HCEC 1CT (cell line): ENCODE results near the gene PDZRN4.

Experiments used
- DNase-seq: peaks from one replicate; pipeline ENCODE4 v3.0.0-alpha.2; 2017

PDZRN4 gene

DNA sequence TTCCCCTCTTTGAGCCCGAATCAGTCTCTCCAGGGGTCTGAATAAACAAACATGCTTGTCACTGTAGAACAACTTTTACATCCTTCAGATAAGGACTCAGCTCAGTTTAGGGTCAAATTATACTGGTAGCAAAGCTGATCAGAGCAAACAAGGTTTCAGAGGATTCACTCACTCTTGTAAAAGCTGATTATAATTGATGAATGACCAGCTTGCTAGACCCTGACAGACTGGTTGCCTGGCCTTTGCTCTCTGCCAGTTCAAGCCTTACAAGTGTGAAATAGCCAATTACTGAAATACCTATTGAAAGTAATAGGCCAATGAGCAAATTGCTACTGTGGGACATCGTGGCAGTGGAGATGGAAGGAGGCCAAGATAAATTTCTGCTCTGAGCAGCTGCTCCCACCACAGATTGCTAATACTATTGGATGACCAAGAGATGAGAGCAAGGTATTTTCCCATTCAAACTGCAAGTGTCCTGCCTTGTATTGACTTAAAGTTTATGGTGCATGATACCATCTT, 177.6 kb downstream of the PDZRN4 start:
- no peak for DNase-seq

DNA sequence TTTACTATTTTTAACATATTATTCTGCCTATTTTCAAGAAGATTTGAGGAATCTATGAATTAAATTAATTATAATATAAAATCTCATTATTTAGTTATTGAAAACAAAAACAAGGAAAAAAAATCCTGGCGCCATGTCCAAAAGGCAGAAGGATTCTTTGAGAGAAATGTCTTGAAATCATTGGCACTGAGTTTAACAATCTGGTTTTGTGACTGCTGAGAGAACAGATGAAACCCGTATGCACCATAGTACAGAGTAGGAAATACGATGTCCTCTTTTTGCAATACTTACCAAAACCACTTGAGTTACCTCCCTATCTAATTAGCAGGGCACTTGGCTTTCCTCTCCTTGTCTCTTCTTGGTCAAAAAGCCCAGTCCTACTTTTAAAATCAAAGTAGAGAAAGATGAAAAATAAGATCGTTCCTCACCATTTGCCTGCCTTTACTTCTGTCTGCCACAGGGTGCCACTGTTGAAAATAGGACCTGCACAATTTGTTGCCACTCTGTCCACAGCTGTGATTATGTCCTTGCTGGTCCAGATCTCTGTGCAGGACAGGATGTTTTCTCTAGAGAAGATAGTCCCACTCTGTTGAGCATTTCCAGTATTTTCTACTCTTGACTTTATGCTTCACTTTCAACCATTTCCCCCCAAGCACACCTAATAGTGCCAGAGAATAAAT, 179.7 kb downstream of the PDZRN4 start:
- DNase-seq, result no peak

DNA sequence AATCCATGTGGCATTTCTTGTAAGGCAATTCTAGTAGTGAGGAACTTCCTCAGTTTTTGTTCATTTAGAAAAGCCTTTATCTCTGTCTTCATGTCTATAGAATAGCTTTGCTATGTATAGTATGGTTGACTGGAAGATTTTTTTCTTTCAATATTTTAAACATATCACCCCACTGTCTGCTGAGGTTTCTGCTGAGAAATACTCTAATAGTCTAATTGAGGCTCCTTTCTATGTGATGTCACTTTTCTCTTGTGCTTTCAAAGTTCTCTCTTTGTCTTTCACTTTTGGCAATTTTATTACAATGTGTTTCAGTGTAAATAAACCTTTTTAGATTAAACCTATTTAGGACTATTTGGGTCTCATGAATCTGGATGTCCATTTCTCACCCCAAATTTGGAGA, 192.8 kb downstream of the PDZRN4 start:
- DNase-seq, result no peak

DNA sequence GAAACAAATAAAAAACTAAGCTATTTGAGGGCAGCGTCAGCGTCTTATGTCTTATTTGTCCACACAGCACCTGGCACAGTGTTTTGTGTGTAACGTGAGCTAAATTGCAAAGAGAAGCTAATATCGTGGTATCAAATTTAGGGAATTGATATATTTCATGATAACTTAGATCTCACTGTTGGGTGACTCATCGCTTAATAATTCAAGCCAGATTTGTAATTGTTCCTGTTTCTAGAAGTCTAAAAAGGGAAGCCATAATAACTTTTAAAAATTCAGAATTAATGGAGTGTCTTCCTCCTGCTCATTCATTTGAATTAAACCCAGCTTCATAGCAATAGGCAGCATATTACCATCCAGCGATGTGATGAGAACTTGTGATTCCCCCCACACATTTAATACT, 214.7 kb downstream of the PDZRN4 start:
- DNase-seq, result no peak

DNA sequence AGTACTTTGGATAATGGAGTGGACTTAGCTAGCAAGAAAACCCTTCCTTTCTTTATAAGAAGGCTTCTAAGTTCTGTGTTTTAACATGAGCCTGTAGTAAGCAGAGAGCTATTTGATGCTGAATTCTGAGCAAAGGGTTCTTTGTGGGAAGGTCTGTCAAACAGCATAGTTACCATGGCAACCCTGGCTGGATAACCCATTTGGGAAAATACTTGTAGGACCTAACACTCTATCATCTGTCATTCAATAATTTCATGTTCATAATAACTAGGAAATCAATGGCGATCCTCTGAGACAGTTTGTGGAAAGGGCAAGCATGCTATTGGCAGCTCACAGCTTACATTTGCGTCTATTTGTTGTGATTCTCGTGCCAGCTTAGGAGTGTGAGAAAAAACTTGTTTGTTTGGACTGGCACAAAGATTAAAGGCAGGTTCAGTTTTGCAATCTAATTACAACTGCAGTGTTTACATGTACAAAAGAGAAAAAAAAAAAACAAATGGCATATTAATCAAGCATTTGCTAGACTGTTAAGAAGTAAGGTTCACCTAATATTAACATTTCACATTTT, 219.2 kb downstream of the PDZRN4 start:
- no peak for DNase-seq

DNA sequence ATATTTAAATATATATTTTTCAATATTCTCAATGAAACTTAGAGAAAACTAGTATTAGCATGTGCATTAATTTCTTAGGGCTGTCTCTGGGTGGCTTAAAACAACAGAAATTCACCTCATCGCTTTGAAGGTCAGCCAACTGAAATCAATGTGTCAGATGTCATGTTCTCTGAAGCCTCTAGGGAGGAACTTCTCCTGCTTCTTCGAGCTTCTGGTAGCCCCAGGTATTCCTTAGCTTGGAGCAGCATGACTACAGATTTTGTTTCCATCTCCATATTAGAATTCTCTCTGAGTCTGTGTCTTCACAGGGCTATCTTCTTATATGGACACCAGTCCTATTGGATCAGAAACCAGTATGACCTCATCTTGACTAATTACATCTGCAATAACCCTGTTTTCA, 221.5 kb downstream of the PDZRN4 start:
- no peak for DNase-seq

DNA sequence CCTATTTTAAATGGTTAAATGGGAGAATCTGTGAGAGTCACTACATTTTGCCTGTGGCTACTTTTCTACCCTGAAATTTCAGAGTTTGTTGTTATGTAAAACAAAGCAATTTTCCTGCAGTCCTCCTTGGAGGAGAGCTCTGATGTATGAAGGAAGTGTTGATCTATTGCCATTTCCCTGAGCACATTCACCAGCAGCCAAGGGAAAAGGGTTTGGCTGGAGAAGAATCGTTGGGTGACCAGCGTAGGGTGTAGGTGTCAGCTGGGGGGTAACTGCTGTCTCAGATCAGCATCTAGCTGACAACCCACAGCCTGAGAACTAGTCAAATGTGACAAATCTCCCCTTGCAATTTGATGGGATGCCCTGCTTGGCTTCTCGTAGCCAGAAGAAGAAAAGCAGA, 230.5 kb downstream of the PDZRN4 start:
- no peak for DNase-seq

DNA sequence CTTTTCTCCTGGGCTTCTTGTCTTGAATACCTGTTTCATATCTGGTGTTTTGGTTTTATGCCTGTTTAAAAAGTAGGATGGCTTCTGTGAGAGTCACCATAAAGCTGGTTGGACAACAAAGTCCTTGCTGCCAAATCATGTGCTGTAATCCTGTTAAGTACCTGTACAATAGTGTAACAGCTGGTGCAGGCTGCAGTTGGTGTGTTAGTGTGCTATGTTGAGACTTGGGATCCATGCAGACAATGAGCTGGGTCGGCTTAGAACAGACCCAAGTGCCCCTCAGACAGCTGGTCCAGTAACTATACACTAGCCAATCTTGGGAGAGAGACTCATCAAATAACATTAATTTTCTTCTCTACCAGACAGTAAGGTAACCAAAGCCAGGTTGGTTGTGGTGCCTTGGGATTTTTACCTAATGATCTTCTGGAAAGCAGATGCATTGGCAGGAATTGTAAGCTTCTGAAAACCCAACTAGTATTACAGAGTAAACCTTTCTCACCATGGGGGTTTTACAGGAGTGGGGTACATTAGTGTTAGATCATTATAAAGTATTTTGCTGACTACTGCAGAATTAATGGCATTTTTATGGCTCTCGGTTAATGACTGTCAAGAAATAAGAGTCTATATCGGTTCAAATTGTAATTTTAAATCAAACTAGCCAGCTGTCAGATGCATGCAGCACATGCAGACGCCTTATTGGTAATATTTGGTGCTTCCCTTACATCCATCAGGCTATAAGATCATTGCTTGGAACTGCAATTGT, 231.2 kb downstream of the PDZRN4 start:
- no peak for DNase-seq

DNA sequence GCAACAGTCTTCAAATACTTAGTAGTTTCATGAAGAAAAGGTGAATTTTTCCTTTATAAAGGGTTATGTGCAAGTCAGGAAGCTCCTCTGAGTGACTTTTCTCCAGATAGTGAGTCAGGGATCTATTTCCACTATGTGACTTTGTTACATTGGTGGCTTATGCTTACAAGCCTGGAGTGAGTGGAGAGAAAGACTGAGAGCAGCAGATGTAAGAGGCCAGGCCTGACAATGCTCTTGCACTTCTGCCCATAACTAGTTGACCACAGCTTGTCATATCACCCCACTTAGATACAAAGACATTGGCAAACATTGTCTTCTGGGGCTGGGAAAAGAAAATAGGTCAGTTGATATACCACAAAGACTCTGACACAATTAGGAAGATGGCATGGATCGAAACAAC, 236.5 kb downstream of the PDZRN4 start:
- DNase-seq, result no peak

DNA sequence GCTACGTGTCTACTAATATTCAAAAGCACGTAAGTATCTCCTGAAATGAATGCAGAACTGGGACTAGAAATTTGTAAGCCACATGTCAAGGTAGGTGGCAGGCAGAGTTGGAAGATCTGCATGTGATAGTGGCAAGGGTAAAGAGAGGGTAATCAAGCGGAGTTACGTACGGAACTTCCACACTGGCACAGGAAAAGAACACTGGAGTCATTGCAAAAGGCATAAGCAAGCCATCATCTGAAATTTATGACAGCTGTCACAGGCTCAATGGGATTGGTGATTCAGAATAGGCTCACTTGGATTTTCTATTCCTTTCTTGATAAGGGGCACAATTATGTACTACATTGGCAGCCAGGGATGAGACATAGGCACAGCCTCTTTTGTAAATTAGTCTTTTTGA, 245.3 kb downstream of the PDZRN4 start:
- DNase-seq, result no peak

DNA sequence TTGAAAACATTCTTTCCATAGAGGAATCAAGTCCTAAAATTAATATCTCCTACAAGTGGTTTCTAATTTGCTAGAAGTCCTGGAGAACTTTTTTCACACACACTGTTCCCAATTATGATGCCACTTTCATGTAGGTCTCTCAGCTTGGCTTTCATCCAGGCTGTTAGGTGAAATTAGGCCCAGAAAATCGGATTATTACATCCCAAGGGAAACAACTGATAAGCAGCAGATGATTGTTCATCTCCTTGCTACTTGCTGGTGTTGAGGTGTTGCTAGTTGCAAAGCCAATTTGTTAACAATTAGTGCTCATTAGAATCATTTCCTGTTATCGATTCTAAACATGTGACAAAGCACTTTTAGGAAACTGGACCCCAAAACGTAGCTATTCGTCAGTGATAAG, 248.0 kb downstream of the PDZRN4 start:
- no peak for DNase-seq

DNA sequence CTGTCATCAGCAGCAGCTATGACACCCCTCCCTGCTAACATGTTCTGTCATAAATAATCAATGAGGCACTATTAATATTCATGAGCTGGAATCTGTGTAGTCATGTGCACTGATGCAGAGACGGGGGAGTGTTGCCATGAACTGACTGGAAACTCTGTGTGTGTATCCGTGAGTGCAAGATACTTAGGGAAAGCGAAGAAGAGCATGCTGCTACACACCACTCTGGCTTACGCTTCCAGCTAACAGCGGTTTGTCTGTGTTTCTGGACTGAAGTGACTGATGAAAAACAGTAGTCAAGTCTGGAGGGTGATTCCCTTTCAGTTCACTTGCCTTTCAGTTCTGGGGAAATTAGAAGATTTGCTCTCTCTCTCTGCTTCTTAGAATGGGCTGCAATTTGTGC, 249.4 kb downstream of the PDZRN4 start:
- DNase-seq, result no peak

DNA sequence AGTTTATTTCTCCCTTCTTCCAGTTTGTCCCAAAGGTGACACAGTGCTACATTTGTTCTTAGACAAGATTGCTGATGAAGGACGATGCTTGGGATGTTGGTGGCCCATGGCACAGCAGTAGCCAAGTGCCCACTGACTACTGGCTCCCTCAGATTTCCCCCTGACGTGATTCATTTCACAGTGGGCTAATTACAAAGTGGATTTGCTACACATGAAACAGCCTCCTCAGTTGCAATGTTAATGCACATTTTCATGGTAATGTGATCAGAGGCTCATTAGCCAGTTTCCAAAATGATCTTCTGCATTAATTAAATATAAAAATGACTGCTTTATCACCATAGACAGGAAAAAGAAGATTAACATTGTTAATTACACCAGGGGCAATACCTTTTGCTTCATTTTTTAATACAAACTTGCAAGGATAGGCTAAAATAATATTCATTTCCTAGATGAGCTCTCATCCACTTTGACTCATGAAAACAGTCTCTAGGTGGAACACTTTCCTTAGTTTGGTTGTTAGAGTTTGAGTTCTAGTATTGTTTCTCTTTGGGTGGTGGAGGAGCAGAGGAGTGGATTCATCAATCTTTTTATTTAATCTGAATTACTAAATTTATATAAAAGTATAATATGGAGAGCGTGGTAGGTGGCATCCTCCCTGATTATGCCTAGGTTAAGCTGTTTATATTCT, 250.9 kb downstream of the PDZRN4 start:
- no peak for DNase-seq

DNA sequence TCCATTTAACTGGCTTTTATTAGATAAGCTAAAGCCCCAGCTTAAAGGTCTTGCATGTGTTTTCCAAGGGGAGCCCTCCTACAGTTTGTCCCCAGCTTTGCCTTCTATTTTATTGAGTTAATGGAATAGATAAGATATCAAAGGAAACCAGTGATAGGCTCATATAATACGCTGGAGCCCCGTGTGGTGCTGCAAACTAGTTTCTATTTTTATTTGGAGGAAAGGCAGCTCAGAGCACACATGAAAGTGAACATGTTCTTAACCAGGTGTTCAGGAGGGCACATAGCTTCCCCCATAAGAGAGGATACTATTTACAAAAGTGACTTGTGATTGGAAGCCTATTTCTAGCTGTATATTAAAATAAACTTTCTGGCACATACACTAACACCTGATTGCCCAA, 251.7 kb downstream of the PDZRN4 start:
- DNase-seq, result no peak

DNA sequence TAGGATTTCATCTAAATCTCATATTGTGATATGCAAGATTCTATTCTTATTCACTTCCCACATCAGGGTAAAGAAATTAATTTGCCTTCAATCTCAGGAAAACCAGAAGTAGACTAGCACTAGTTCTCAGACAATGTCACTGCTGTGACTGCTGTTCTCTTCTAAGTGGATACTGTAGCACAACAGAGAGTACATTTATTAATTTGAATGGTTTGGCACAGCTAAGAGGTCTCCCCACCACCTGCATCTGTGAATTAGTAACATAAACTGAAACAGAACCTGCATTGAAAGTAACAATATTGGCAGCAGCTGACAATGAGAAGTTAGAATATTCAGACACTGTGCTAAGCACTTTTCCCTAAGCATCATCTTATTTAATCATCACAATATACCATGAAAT, 253.1 kb downstream of the PDZRN4 start:
- DNase-seq, result no peak

DNA sequence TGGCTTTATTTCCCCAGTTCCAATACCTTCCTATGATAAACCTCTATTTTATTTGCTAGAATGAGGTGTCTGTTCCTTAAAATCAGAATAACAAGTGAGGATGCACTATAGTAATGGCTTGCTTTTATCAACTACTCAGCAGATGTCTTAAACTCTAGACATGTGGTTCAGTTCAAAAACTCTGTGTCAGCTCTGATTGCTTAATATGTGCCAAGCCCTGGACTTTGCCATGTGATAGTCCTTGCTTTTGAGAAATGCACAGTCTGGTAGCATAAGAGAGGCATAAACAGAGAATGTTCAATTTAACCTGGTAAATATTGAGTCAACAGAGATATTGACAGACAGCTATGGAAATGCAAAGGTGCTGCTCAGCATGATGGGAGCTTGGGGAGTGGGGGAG, 254.8 kb downstream of the PDZRN4 start:
- no peak for DNase-seq

DNA sequence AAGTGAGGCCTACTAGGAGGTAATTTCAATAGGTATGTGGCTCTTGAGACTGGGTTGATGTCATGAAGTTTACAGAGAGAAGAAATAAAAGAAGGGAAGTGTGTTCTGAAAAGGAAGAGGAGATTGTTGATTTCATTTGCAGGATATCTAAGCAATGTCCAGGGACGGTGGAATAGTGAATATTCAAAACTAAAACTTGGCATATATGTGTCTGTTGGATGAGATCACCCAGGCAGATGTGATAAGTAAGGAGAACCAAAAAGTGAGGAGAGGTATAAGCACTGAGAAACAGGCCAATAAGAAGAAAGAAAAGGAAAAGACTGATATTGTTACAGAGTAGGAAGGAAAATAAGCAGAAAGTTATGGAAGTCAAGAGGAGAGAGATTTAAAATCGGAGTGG, 255.6 kb downstream of the PDZRN4 start:
- no peak for DNase-seq

DNA sequence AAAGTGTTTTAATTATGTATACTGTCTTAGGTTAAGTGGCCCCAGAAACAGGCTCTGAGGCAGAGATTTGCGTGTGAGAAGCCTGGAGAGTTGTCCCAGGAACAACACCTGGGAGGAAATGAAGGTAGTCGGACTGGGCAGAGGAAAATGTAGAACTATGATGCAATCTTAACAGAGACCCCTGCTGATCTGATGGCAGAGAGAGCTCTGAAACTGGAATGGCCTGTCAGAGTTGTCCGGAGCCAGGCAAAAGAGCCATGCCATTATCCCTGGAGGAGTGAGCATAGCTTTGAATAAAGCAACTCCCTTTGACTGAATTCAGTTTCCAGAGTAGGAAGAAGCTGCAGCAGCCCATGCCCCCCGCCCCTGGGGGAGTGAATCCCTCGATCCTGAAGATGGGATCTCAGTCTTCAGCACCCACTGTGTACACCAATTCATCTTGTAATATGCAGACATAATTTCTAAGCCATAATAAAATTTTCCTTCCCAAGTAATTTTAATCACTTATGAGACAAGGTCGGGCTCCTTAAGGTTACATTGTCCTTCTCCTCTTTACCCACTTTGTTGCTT, 264.8 kb downstream of the PDZRN4 start:
- no peak for DNase-seq

DNA sequence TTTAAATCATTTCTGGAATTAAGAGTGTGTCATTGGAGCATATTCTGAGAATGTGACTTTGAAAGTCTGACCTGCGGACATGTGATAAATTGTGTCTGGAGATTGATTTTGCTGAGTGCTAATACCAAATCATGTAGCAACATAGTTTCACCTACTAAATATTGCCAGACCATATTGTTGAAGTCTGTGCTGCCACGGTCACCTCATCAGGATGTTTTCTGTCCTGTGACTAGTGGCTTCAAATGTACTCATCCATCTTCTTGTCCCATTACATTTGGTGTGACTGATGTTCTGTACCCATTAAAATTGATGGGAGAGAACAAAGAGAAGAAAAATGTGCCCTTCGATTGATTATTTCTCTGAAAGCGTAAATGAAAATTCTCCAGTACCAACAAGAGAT, 265.3 kb downstream of the PDZRN4 start:
- DNase-seq, result no peak

DNA sequence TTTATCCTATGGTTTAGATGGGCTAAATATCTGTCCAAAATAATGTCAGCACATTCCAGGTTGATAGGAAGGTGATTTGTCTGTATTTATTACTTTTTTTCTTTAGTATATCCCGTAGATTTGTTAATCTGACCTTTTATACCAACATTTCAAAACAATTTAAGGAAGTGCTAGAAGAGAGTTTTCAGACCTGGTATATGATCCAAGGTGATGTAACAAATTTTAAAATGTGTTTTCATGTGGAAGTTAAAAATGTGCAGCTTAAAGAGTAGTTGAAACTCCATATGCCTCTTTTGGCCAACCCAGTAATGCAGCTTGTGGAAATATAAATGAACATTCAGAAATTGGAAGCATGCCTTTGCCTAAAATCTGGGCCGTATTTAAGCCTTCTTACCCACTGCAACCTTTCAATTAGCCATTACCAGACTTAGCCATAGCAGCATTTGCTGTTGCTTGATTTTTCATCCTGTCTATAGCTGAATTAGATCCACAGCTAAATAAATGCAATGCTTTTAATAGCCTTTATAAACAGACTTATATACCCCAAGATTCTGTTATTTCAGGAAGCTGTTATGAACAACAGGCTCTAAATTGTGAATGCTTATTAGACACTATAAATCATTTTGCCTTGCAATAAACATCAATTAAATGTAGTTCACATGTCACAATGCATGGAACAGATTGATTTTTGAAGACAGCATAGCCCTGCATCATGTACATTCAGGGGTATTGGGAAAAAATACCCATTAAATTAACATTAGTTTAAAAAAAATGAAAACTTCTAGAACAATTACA, 271.2 kb downstream of the PDZRN4 start:
- DNase-seq, result no peak

DNA sequence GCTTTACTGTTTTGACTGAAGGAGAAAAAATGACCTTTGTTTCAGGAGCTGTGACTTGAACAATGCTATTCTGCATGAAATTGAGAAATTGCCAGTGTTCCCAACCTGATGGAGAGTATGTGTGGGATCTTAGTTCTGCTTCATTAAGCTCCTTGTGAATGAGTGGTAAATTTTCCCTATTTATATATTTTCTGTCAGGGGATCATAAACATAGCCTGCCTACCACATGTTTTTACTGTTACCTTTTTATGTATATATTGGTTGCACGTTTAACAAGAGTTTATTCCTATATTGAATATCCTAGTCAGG, 271.7 kb downstream of the PDZRN4 start:
- DNase-seq, result no peak

DNA sequence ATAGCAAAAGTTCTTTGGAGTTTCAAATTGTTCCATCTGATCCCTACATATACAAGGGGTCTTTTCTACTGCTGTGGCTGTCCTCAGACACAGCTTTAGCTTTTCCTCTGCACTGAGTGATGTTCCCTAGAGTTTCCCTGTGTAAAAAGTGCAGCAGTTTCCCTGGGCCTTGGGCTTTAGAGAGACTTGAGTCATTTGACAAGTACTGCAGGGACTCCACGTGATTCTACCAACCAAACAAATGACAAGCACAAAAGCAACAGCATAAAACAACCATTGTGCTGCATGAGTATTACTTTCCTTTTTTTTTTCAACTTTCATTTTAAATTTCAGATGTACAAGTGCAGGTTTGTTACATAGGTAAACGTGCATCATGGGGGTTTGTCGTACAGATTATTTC, 272.8 kb downstream of the PDZRN4 start:
- no peak for DNase-seq

DNA sequence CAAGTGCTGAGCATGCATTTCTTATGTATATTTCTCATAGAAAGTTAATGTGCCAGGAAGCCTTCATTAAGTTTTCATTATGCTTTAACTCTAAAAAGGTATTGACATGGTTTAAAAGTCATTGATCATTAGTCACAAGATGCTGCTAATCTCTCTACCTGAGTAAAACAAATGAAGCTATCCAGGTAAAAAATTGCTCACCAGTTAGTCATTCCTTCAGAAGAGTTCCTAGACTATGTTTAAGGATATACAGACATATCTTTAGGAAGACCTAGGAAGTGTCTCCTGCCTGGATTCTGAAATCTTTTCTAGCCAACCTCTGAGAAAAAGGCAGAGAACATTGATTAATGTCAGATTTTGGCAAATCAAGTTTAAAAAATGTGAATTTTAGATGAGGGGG, 274.2 kb downstream of the PDZRN4 start:
- DNase-seq, result no peak
